Smooth muscle cell of trachea (primary cell): ENCODE data around the gene CASP14. TPM values are rescaled to one million over a fixed set of nuclear protein-coding genes. Genes with fewer than 3 reads are reported as not detected.

ENCODE experiments used
- total RNA-seq: library from RNA; depleted of rRNA; stranded (reverse); fragments of >200 nt; gene quantifications from 2 replicates; pipeline ENCODE4 v1.2.1, GENCODE V29; 2014

Gene CASP14
- total RNA-seq: not detected in 2 replicates

GRCh38 chr19:15048885-15049541 lies at the start of gene CASP14:
TSS of gene CASP14 (plus strand) at chr19:15049480. CDS start at chr19:15052252, 2,772 bp downstream.

GRCh38 chr19:15081911-15082310 lies 32.6 kb downstream of the CASP14 start, which contains the start of gene OR1I1:
TSS of gene OR1I1 (plus strand) at chr19:15082211. CDS start at chr19:15087066, 4,855 bp downstream.

GRCh38 chr19:15107061-15108010 lies 58.1 kb downstream of the CASP14 start, which contains the start of gene SYDE1:
TSS of gene SYDE1 (plus strand) at chr19:15107401. CDS start at chr19:15107434, 33 bp downstream.

Other genes with a start within 250 kb of the CASP14 start
- not detected in 2 replicates for gene OR7A5, start 214.3 kb upstream of the CASP14 start, total RNA-seq
- gene OR7C1, start 214.3 kb upstream of the CASP14 start, total RNA-seq: not detected in 2 replicates
- gene OR7A10, start 200.6 kb upstream of the CASP14 start, total RNA-seq: not detected in 2 replicates
- not detected in 2 replicates for gene OR7A17, start 163.3 kb upstream of the CASP14 start, total RNA-seq
- not detected in 2 replicates for gene OR7C2, start 108.0 kb upstream of the CASP14 start, total RNA-seq
- gene SLC1A6, start 69.6 kb upstream of the CASP14 start, total RNA-seq: not detected in 2 replicates
- not detected in 2 replicates for gene OR1I1, start 32.7 kb downstream of the CASP14 start, total RNA-seq
- gene SYDE1, start 57.9 kb downstream of the CASP14 start, total RNA-seq: 30.4 and 40.0 TPM in 2 replicates
- 13.8 and 51.1 TPM in 2 replicates for gene NOTCH3, start 151.5 kb downstream of the CASP14 start, total RNA-seq
- gene EPHX3, start 183.0 kb downstream of the CASP14 start, total RNA-seq: 0.15 and 0.50 TPM in 2 replicates